Keratinocyte (primary cell): Measurements from ENCODE around the gene FUOM.

ENCODE experiments used
- EZH2 ChIP-seq: IDR thresholded peaks from one replicate; pipeline ENCODE4 v1.6.1; 2012; ENCODE audit warnings: inconsistent platforms, mild to moderate bottlenecking, low read length, moderate library complexity
- TF ChIP-seq, protein P1 (sequence below), 3 experiments: IDR thresholded peaks in 1 of 3; conservative IDR thresholded peaks in 1 of 3; optimal IDR thresholded peaks in 1 of 3; 2 replicates in 2 of 3; 3 replicates in 1 of 3; pipeline versions ENCODE3 to v1.5.1; 2011; ENCODE audit warnings: low read length in 3 of 3, mild to moderate bottlenecking in 3 of 3, moderate library complexity in 2 of 3, control low read depth in 1 of 3, inconsistent platforms in 1 of 3; ENCODE audit not compliant: insufficient read depth in 2 of 3; ENCODE audit errors: extremely low read depth in 1 of 3

- TF ChIP-seq, protein P1, sequence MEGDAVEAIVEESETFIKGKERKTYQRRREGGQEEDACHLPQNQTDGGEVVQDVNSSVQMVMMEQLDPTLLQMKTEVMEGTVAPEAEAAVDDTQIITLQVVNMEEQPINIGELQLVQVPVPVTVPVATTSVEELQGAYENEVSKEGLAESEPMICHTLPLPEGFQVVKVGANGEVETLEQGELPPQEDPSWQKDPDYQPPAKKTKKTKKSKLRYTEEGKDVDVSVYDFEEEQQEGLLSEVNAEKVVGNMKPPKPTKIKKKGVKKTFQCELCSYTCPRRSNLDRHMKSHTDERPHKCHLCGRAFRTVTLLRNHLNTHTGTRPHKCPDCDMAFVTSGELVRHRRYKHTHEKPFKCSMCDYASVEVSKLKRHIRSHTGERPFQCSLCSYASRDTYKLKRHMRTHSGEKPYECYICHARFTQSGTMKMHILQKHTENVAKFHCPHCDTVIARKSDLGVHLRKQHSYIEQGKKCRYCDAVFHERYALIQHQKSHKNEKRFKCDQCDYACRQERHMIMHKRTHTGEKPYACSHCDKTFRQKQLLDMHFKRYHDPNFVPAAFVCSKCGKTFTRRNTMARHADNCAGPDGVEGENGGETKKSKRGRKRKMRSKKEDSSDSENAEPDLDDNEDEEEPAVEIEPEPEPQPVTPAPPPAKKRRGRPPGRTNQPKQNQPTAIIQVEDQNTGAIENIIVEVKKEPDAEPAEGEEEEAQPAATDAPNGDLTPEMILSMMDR (optimal IDR thresholded peaks at IDR 0.05 in 1 of 3, IDR thresholded peaks at IDR 0.05 in 1 of 3, conservative IDR thresholded peaks at IDR 0.05 in 1 of 3; ENCODE audit: extremely low read depth in 1 of 3, insufficient read depth in 2 of 3, low read length in 3 of 3): no peak
- TF ChIP-seq EZH2: no peak
Measured at GRCh38 chr10:133368153-133368552, 10.3 kb upstream of the FUOM start.
